HepG2 (cell line): Measurements from ENCODE around the gene PIK3R4. TPM values are rescaled to one million over a fixed set of nuclear protein-coding genes. Genes with fewer than 3 reads are reported as not detected.

Experiments used
- ATAC-seq: fragments of 200-7000 bp; cut with Tn5 transposase; 3 replicates; pipeline ENCODE4 v1.9.1; 2020; ENCODE audit warnings: mild to moderate bottlenecking, moderate library complexity
- BruUV-seq: library from RNA; stranded (reverse); fragments of 400-500 nt; replicated peaks from 2 replicates; lab custom pipeline; 2021; lab: Mats Ljungman, UMichigan
- CTCF ChIA-PET: fragments of 300-600 bp; formaldehyde crosslinking; extraction: SDS; loops from one replicate; lab custom pipeline; 2021; ENCODE audit warnings: low total read pairs, inconsistent platforms, low intra/inter-chr PET ratio; lab: Yijun Ruan, JAX
- POLR2A ChIA-PET: fragments of 350-600 bp; sonication (Branson Sonifier 250); formaldehyde crosslinking; loops from one replicate; lab custom pipeline; 2020; ENCODE audit warnings: antibody characterized with exemption, inconsistent platforms; lab: Yijun Ruan, JAX
- DNase-seq: peaks from one replicate; pipeline ENCODE4 v3.0.0-alpha.2; 2015; ENCODE audit warnings: low spot score
- FAIRE-seq: peaks from 3 replicates; lab custom pipeline; 2011; peaks lifted over from hg19 to GRCh38; lab: Jason Lieb, UNC
- H2AFZ ChIP-seq: one replicate; pipeline ENCODE4 v1.6.1; 2011; ENCODE audit warnings: low read length, inconsistent platforms
- H3K27ac ChIP-seq: fragments of 300-600 bp; 3 replicates; pipeline ENCODE4 v1.8.0; 2011; ENCODE audit warnings: mixed run types, mild to moderate bottlenecking, mixed read lengths, low read length, inconsistent platforms; ENCODE audit not compliant: insufficient read depth; ENCODE audit errors: extremely low read length
- H3K27me3 ChIP-seq, 2 experiments: fragments of 200-600 bp in 1 of 2; 2 replicates in 1 of 2; 3 replicates in 1 of 2; pipeline versions ENCODE4 v1.6.0 to v1.8.0; 2011; ENCODE audit warnings: low read length in 2 of 2, mild to moderate bottlenecking in 2 of 2, moderate library complexity in 2 of 2, inconsistent platforms in 1 of 2; ENCODE audit not compliant: insufficient read depth in 2 of 2, control insufficient read depth in 1 of 2
- H3K36me3 ChIP-seq, 2 experiments: fragments of 200-600 bp in 1 of 2; replicated peaks in 1 of 2; 2 replicates in 1 of 2; 3 replicates in 1 of 2; pipeline versions ENCODE4 v1.5.1 to v1.8.0; 2011; ENCODE audit warnings: low read length in 2 of 2, inconsistent platforms in 1 of 2; ENCODE audit not compliant: insufficient read depth in 2 of 2, control insufficient read depth in 1 of 2
- H3K4me1 ChIP-seq: 2 replicates; pipeline ENCODE4 v1.5.1; 2012; ENCODE audit warnings: low read length, inconsistent platforms; ENCODE audit not compliant: insufficient read depth
- H3K4me2 ChIP-seq: 2 replicates; pipeline ENCODE4 v1.6.0; 2011; ENCODE audit warnings: low read depth, low read length, inconsistent platforms
- H3K4me3 ChIP-seq, 3 experiments: fragments of 200-600 bp in 1 of 3; sonication (generic), shearing (Covaris generic) in 1 of 3; replicated peaks in 1 of 3; 2 replicates each; pipeline ENCODE4 v1.5.1; 2011 to 2016; ENCODE audit warnings: low read length in 3 of 3, inconsistent platforms in 2 of 3, low read depth in 2 of 3, mild to moderate bottlenecking in 2 of 3, control low read depth in 1 of 3, mixed read lengths in 1 of 3; ENCODE audit not compliant: insufficient read depth in 1 of 3
- H3K79me2 ChIP-seq: one replicate; pipeline ENCODE4 v1.6.1; 2011; ENCODE audit warnings: low read length, inconsistent platforms; ENCODE audit not compliant: insufficient read depth
- H3K9ac ChIP-seq: 2 replicates; pipeline ENCODE4 v1.6.0; 2011; ENCODE audit warnings: mild to moderate bottlenecking, low read depth, low read length, inconsistent platforms; ENCODE audit not compliant: insufficient read depth
- H3K9me3 ChIP-seq: 2 replicates; pipeline ENCODE4 v1.5.1; 2012; ENCODE audit warnings: mild to moderate bottlenecking, low read length
- H4K20me1 ChIP-seq: 2 replicates; pipeline ENCODE4 v1.6.0; 2011; ENCODE audit warnings: inconsistent platforms, mild to moderate bottlenecking, low read length, moderate library complexity; ENCODE audit not compliant: insufficient read depth
- BHLHE40 ChIP-seq: IDR thresholded peaks from 2 replicates; pipeline ENCODE4 v1.6.1; 2011; ENCODE audit warnings: low read length, improper control_type of control experiment
- DPF2 ChIP-seq: sonication (generic); formaldehyde crosslinking; IDR thresholded peaks from 2 replicates; pipeline ENCODE4 v1.4.0; 2020; ENCODE audit warnings: mild to moderate bottlenecking, low read depth, missing genetic modification reagents, borderline replicate concordance
- GLMP ChIP-seq: sonication (generic); formaldehyde crosslinking; IDR thresholded peaks from 2 replicates; pipeline ENCODE4 v1.9.0; 2021; ENCODE audit warnings: missing genetic modification reagents, mild to moderate bottlenecking, borderline replicate concordance
- GMEB1 ChIP-seq: sonication (generic); formaldehyde crosslinking; IDR thresholded peaks from 2 replicates; pipeline ENCODE4 v1.5.1; 2020; ENCODE audit warnings: missing genetic modification reagents, mild to moderate bottlenecking, borderline replicate concordance
- KAT2B ChIP-seq: fragments of 150-350 bp; IDR thresholded peaks from 2 replicates; pipeline ENCODE4 v1.6.1; 2014; ENCODE audit warnings: low read depth, low read length, borderline replicate concordance
- MTF1 ChIP-seq: sonication (generic); formaldehyde crosslinking; IDR thresholded peaks from 2 replicates; pipeline ENCODE4 v1.5.0; 2020; ENCODE audit warnings: missing genetic modification reagents
- TCF12 ChIP-seq, 2 experiments: fragments of 450-650 bp in 1 of 2; sonication (generic) in 1 of 2; formaldehyde crosslinking in 1 of 2; IDR thresholded peaks; 2 replicates each; pipeline versions ENCODE4 v1.6.1 to v1.8.0; 2017 to 2022; ENCODE audit warnings: antibody characterized with exemption in 1 of 2, mild to moderate bottlenecking in 1 of 2, missing genetic modification reagents in 1 of 2, moderate library complexity in 1 of 2
- ZFAT ChIP-seq: sonication (generic); formaldehyde crosslinking; conservative IDR thresholded peaks from 2 replicates; pipeline ENCODE4 v1.8.1; 2023; ENCODE audit warnings: missing genetic modification reagents, inconsistent platforms
- ZNF563 ChIP-seq: sonication (generic); formaldehyde crosslinking; IDR thresholded peaks from 2 replicates; pipeline ENCODE4 v1.8.0; 2022; ENCODE audit warnings: mild to moderate bottlenecking, moderate library complexity, missing genetic modification reagents
- in situ Hi-C: cut with HindIII; loops from 2 replicates; pipeline ENCODE4 v1.10.0; 2017; ENCODE audit warnings: low pct_unique_long_range_greater_than_20kb; ENCODE audit not compliant: extremely low pct_ligation_motif_present
- intact Hi-C: fragments of 100-400 bp; cut with micrococcal nuclease; formaldehyde crosslinking; loops from one replicate; pipeline ENCODE4 v1.10.0; 2022; ENCODE audit not compliant: unreplicated experiment
- polyA plus RNA-seq, 8 experiments: library from polyadenylated mRNA; depleted of rRNA in 3 of 8; stranded (reverse) in 7 of 8; unstranded in 1 of 8; fragments of >200 nt; fragmentation: Illumina TruSeq in 4 of 8; extraction: Trizol in 4 of 8; gene quantifications; 2 replicates each; pipeline versions ENCODE4 v1.2.1 to v1.2.3, GENCODE V29; 2011 to 2016; ENCODE audit warnings: low read depth in 4 of 8, missing spikeins in 1 of 8, mixed read lengths in 1 of 8; ENCODE audit not compliant: insufficient read depth in 1 of 8
- total RNA-seq, 5 experiments: library from RNA; depleted of rRNA; stranded (reverse); fragments of >200 nt; fragmentation: Illumina TruSeq; extraction: Trizol; gene quantifications; 2 replicates each; pipeline ENCODE4 v1.2.3, GENCODE V29; 2016; ENCODE audit warnings: low read depth in 1 of 5

The PIK3R4 gene
- total and polyA plus RNA-seq, 2 of the 13 experiments (the other 11 are each of a cell fraction or from before 2014, with no cell fraction given), result 22.4 to 26.0 TPM

- H2AFZ ChIP-seq, result no peak overlapping the region
- H3K27ac ChIP-seq, result no peak overlapping the region
- ATAC-seq (no peak), FAIRE-seq (no peak)
- no peaks in the 10 kb centered on the region; a peak in 1 of 5 replicates for H3K27me3 ChIP-seq
- H3K4me3 ChIP-seq, result no peak overlapping the region
- H3K4me1 ChIP-seq, result no peaks in the 10 kb centered on the region
- H3K4me2 ChIP-seq, result no peak overlapping the region
- no TSS peak for BruUV-seq
- H3K9me3 ChIP-seq, result no peaks in the 10 kb centered on the region
- no peaks in the 10 kb centered on the region for H3K36me3 ChIP-seq
- intact Hi-C loops, result no loop called here
- H3K79me2 ChIP-seq, result no peaks in the 10 kb centered on the region
- in situ Hi-C loops, result no loop called here
- ChIA-PET POLR2A (interaction anchor here (0.6 kb wide), 1 partner anchor 13 kb away, joined by 4 read pairs; no protein-coding TSS in a partner anchor), CTCF (no interaction called here)
- no peak for TF ChIP-seq KAT2B
- TF ChIP-seq BHLHE40, result no peak
- TF ChIP-seq GMEB1 (CRISPR knock-in tag), result no peak
- no peak for TF ChIP-seq MTF1 (CRISPR knock-in tag)
- no peak for TF ChIP-seq ZFAT (CRISPR knock-in tag)
- no peak for TF ChIP-seq GLMP (CRISPR knock-in tag)
- no peak for TF ChIP-seq DPF2
- TF ChIP-seq TCF12 (IDR thresholded peaks at IDR 0.05), result no peak
- TF ChIP-seq TCF12 (CRISPR knock-in tag; IDR thresholded peaks at IDR 0.05), result no peak
- no peak for TF ChIP-seq ZNF563 (CRISPR knock-in tag)
- TF ChIP-seq, all 625 proteins: peak for 0
- Histone ChIP-seq H4K20me1 (no peaks in the 10 kb centered on the region), H3K9ac (no peak overlapping the region)
- no peak for DNase-seq
Observed at GRCh38 chr3:130786306-130786705, 39.7 kb upstream of the PIK3R4 start.
